Duodenal mucosa (tissue), 2 donors: ENCODE results near the gene STON2.

Source experiments
- H3K27ac ChIP-seq: one replicate; pipeline ENCODE4 v1.7.0; 2013; ENCODE audit warnings: low read depth, low read length
- H3K27me3 ChIP-seq, 2 donors: one replicate each; pipeline ENCODE4 v1.7.0; 2013; ENCODE audit warnings: low read length in 2 of 2, control low read depth in 1 of 2; ENCODE audit not compliant: insufficient read depth in 2 of 2, control insufficient read depth in 1 of 2
- H3K36me3 ChIP-seq, 2 donors: one replicate each; pipeline ENCODE4 v1.7.0; 2013; ENCODE audit warnings: low read length in 2 of 2, control low read depth in 1 of 2; ENCODE audit not compliant: insufficient read depth in 2 of 2, control insufficient read depth in 1 of 2
- H3K4me1 ChIP-seq, 2 donors: one replicate each; pipeline ENCODE4 v1.7.0; 2013; ENCODE audit warnings: low read length in 2 of 2, control low read depth in 1 of 2; ENCODE audit not compliant: insufficient read depth in 2 of 2, control insufficient read depth in 1 of 2
- H3K4me3 ChIP-seq, 2 donors: one replicate each; pipeline ENCODE4 v1.7.0; 2013; ENCODE audit warnings: low read length in 2 of 2, low read depth in 1 of 2
- H3K9ac ChIP-seq, 2 donors: one replicate each; pipeline ENCODE4 v1.7.0; 2013; ENCODE audit warnings: low read length in 2 of 2, low read depth in 1 of 2
- H3K9me3 ChIP-seq, 2 donors: one replicate each; pipeline ENCODE4 v1.7.0; 2013; ENCODE audit warnings: low read length in 2 of 2, control low read depth in 1 of 2; ENCODE audit not compliant: control insufficient read depth in 1 of 2

The STON2 gene

DNA sequence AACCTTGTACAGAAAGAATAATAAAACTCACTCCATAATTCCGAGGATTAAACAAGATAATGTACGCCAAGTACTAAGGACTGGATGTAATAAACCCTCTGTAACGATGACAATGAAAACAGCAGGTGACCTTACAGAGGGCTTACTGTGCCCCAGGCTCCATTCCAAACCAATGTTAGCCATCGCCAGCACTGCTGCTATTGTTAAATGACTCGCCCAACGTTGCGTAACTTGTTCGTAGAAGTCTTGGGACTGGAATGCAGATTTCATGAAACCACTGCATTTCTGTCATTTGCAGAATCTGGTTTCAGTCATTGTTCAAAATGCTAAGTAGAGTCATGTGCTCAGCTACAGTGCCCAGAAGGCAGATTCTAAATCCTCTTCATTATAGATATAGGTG lies 728 bp upstream of the STON2 start:
- Histone ChIP-seq H3K36me3 (no peaks in the 10 kb centered on the region), H3K27me3 (no peaks in the 10 kb centered on the region), H3K4me3 (no peak overlapping the region), H3K9me3 (no peaks in the 10 kb centered on the region), H3K27ac (no peak overlapping the region), H3K4me1 (no peaks in the 10 kb centered on the region), H3K9ac (no peak overlapping the region)

DNA sequence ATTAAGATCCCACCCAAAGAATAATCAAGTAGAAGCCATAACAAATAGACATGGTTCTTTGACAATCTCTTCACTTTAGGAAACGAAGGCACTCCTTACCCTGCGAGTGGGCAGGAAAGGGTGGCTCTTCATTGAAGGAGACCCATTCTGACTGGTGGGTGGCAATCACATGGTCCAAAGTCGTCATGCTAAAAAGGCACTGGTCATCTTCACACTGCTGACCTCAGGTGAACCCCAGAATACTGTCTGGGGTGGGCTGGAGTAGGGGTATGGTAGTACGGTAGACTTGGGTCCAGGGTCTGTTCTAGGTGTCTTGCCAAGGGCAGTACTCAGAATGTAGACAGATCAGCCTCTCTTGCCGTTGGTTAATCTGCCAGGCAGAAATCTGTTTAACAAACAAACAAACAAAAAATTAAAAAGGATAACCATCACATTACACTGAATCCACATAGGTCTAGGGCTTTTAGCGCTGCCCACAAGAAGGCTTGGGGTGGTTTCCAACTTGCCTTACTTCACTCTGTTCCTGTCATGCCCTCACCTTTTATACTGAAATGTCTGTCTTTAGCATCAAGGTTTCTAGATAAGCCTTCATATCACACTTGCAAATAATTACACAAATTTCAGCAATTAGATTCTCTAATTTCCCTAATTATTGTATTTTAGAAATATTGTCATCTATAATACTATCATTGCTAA lies 1.8 kb downstream of the STON2 start:
- H3K9me3 ChIP-seq: no peaks in the 10 kb centered on the region
- no peak overlapping the region for H3K4me3 ChIP-seq
- peaks cover 0 to 6% of the 10 kb centered on the region in 2 donors for H3K36me3 ChIP-seq
- H3K27me3 ChIP-seq: no peaks in the 10 kb centered on the region
- H3K9ac ChIP-seq: no peak overlapping the region
- no peaks in the 10 kb centered on the region for H3K4me1 ChIP-seq
- H3K27ac ChIP-seq: no peak overlapping the region

GRCh38 chr14:81396113-81396512 lies 4.0 kb downstream of the STON2 start:
- Histone ChIP-seq H3K27me3 (no peaks in the 10 kb centered on the region), H3K9ac (no peak overlapping the region), H3K4me1 (no peaks in the 10 kb centered on the region), H3K27ac (no peak overlapping the region), H3K36me3 (peaks cover 0 to 6% of the 10 kb centered on the region in 2 donors), H3K4me3 (no peak overlapping the region), H3K9me3 (no peaks in the 10 kb centered on the region)

DNA sequence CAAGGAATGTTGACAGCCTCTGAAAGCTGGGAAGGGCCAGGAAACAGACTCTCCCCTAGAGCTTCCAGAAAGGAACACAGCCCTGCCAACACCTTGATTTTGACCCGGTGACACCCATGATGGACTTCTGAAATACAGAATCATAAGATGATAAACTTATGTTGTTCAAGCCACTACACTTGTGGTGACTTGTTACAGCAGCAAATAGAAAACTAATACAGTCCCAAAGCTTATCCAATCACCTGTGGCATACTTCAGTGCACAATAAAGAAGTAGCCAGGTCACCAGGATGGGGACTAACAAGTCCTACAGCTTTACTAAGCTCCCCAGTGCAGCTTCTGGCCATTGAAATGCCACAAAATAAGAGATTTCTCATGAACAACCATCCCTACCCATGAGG lies 5.4 kb downstream of the STON2 start:
- H3K4me3 ChIP-seq: no peak overlapping the region
- no peaks in the 10 kb centered on the region for H3K9me3 ChIP-seq
- no peaks in the 10 kb centered on the region for H3K27me3 ChIP-seq
- H3K9ac ChIP-seq: no peak overlapping the region
- H3K4me1 ChIP-seq: no peaks in the 10 kb centered on the region
- H3K36me3 ChIP-seq: peaks cover 0 to 6% of the 10 kb centered on the region in 2 donors
- no peak overlapping the region for H3K27ac ChIP-seq

DNA sequence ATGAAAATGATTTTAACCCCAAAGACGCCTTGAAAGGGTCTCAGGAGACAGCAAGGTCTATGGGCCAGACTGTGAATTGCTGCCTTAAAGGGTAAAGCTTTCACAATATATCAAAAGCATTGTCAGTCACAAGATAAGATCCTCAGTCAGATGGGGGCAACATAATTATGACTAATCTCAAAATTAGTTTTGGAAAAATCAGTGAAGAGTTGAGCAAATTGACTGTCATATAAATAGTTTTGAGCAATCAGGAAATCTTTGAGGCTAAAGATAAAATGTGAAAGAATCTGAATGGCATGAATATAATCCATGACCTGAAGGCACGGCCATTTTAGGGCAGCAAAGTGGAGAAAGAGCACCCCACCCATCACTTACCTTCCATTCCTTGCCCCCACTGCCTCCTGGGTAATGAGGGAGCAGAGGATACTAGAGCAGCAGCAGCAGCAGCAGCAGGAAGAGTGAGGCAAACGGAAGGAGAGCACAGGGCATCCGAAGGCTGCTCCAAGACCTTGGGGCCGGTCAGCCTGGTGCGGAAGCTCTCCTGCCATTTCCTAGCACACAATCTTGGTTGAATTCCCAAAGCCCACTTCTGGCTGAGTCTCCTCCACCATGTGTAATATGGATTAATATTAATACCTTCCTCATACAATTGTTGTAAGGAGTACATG lies 7.0 kb downstream of the STON2 start:
- H3K36me3 ChIP-seq: peaks cover 0 to 6% of the 10 kb centered on the region in 2 donors
- no peaks in the 10 kb centered on the region for H3K27me3 ChIP-seq
- no peaks in the 10 kb centered on the region for H3K4me1 ChIP-seq
- no peak overlapping the region for H3K9ac ChIP-seq
- H3K27ac ChIP-seq: no peak overlapping the region
- no peak overlapping the region for H3K4me3 ChIP-seq
- H3K9me3 ChIP-seq: no peaks in the 10 kb centered on the region

- no peaks in the 10 kb centered on the region for H3K9me3 ChIP-seq
- H3K4me1 ChIP-seq: no peaks in the 10 kb centered on the region
- no peak overlapping the region for H3K4me3 ChIP-seq
- H3K27ac ChIP-seq: no peak overlapping the region
- H3K27me3 ChIP-seq: no peaks in the 10 kb centered on the region
- H3K9ac ChIP-seq: no peak overlapping the region
- H3K36me3 ChIP-seq: peaks cover 0 to 6% of the 10 kb centered on the region in 2 donors
Observed at GRCh38 chr14:81392052-81392451, 8.1 kb downstream of the STON2 start.

GRCh38 chr14:81390696-81391095 lies 9.4 kb downstream of the STON2 start:
- Histone ChIP-seq H3K36me3 (peaks cover 0 to 6% of the 10 kb centered on the region in 2 donors), H3K4me3 (no peak overlapping the region), H3K27me3 (no peaks in the 10 kb centered on the region), H3K9me3 (no peaks in the 10 kb centered on the region), H3K27ac (no peak overlapping the region), H3K9ac (no peak overlapping the region), H3K4me1 (no peaks in the 10 kb centered on the region)

DNA sequence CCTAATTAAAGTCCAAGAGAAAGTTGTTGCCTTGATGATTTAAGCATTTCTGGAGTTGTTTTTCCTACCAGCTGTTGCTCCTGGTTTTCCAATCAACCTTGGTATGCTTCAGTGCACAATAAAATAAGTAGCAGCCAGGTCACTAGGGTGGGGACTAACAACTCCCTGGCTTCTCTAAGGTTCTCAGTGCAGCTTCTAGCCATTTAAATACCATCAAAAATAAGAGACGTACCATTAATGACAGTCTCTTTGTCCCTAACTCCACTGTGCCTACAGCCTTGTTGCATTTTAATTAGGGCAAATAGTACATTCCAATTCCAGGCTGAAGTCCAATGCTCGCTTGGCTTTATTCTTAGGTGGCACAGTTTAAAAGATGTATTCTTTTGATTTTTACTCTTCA lies 11.8 kb downstream of the STON2 start:
- H3K4me1 ChIP-seq: no peaks in the 10 kb centered on the region
- H3K9me3 ChIP-seq: no peaks in the 10 kb centered on the region
- no peak overlapping the region for H3K9ac ChIP-seq
- no peak overlapping the region for H3K27ac ChIP-seq
- H3K4me3 ChIP-seq: no peak overlapping the region
- H3K36me3 ChIP-seq: no peaks in the 10 kb centered on the region
- no peaks in the 10 kb centered on the region for H3K27me3 ChIP-seq

DNA sequence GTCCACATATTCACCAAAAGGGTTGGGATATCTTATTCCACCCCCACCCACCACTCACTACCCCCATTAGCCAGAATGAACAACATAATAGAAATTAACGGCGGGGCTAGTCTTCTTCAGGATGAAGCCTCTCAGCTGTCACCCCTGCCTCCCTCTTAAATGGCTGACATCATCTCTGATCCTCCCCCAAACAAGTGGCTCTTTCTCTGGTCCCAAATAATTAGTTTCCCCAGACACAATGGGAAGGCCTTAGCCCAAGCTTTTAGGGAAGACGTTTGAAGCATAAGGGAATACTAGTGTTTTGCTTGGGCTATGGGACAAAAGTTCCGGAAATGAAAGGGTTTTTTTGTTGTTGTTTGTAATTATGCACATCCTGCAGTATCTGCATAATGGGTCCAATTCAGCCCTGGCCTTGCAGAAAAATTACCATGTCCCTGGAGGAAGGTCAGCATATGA lies 13.8 kb downstream of the STON2 start:
- H3K4me3 ChIP-seq: no peak overlapping the region
- no peaks in the 10 kb centered on the region for H3K27me3 ChIP-seq
- H3K9ac ChIP-seq: no peak overlapping the region
- H3K4me1 ChIP-seq: no peaks in the 10 kb centered on the region
- H3K36me3 ChIP-seq: no peaks in the 10 kb centered on the region
- H3K27ac ChIP-seq: no peak overlapping the region
- no peaks in the 10 kb centered on the region for H3K9me3 ChIP-seq

- Histone ChIP-seq H3K4me3 (no peak overlapping the region), H3K36me3 (no peaks in the 10 kb centered on the region), H3K27ac (no peak overlapping the region), H3K9ac (no peak overlapping the region), H3K9me3 (no peaks in the 10 kb centered on the region), H3K4me1 (no peaks in the 10 kb centered on the region), H3K27me3 (no peaks in the 10 kb centered on the region)
Observed at GRCh38 chr14:81385886-81386285, 14.2 kb downstream of the STON2 start.
